NAMALWA (cell line): ENCODE measurements around the gene FBN2.
"Not testable (repeated sequence)": the region's sequence is repeated elsewhere in the genome, so short reads cannot be mapped to it uniquely, and the experiment has no call there.

Experiments used
- DNase-seq: peaks from one replicate; pipeline ENCODE4 v3.0.0-alpha.2; 2015; ENCODE audit warnings: low spot score

FBN2 gene

DNA sequence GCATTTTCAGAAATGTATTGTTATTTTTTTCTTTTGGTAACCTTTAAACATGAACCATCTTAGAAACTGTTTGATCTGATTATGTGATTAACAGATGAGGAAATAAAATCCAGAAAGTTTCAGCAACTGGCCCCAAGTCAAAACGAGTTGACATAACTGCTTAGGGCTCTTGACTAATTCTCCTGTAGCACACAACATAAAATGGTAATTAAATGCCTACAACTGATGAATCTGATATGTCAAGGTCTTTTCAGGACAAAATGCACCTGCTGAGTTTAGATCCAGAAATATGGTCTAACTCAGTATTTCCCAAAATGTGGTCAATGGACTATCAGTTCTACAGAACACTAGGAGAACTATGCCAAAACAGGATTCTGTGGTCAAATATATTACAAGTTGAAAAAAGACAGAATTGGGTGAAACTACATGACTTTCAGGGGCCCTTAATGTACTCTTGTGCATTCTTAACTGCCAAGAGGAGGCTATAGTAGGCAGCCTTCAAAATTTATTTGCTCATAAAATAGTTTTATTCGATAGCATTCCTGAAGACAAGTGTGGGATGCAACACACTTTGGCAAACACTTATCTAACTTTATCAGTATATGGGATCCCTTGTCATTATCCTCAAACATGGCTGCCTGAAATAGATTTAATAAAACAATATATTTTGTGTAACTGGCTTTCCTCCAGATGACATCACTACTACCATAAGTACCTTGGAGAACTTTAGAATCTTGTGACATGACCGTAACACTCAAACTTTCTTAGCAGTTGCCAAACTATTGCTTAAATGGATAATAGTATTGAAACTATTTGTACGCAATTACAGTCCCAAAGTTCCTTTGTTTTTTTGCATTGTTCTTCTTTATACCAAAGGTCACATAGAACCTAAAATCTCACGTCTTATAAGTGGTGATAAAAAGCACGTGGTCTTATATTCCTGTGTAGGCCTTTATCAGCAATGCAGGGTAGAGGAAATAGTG lies 59.4 kb downstream of the FBN2 start:
- no peak for DNase-seq

DNA sequence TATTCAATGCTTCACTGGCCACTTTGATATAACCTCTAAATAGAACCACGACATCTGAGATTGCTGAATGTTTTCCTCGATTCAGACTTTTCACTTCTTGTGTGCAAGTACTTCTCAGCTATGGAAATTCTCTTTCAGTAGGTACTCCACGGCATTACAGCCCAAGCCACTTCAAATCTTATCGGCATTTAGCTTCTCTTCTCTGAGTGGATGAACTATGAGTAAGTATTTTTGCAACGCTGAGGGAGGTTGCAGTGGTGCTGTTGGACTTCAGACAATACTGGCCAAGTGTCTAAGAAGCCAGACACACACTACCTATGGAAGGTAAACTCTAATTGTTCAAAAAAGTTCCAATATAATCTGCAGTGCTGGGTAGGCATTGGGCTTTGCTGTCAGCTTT lies 60.1 kb downstream of the FBN2 start:
- DNase-seq: no peak

DNA sequence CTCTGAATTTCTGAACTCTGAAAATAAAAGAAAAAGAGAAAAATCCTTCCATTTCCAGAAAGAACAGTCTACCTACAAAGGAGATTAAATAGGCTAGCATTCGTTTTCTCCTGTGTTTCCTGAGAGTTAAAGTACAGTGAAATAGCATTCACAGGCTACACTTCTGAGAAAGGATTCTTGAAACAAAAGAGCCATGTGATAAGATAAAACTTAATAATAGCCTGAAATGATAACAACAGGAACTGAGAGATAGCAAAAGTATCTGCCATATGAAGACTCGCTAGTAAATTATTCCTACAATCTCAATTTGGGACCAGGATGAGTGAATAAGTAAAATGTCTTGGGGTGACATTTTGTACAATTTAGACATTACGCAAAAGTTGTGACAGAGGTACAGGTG lies 62.4 kb downstream of the FBN2 start:
- DNase-seq: no peak

DNA sequence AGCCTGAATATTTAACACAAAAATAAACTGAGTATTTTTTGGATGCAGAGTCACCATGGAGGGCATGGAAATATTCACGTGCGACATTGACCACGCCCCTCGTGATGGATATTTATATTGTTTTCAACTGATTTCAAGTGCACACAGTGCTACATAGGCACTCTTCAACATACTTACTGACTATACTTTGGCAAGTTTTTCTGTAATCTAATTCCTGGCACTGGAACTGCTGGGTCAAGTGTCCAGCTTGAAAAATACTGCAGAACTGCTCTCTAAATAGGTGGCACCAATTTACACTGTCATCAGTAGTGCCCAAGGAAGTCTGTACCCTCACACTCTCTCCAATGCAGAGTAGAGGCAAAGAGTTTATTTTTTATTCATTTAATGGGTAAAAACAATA lies 65.1 kb downstream of the FBN2 start:
- no peak for DNase-seq

DNA sequence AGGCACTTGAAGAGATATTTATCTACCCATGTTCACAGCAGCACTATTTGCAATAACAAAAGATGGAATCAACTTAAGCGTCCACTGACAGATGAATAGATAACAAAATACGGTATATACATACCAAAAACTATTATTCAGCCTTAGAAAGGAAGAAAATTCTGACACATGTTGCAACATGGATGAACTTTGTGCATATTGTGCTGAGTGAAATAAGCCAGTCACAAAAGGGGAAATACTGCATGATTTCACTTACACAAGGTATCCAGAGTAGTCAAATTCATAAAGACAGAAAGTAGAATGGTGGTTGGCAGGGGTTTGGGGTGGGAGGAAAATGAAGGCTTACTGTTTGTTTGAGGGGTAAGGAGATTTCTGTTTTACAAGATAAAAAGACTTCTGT lies 66.0 kb downstream of the FBN2 start:
- DNase-seq: no peak

DNA sequence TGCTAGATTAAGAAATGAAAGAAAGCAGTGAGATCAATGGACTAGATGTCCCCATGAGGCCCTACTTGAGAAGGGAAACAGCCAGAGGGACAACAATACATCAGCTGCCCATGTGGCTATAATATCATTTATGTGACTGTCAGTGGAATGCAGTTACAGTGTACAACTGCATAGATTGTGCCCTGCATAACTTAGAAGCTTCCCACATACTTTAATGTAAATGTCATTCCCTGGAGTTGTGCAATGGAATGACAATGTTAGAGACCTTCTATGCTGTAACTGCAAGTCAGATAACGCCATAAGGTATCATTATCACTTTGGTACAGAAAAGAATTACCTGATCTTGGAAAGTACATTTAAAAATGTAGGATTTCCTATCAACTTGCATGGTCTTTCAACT lies 67.4 kb downstream of the FBN2 start:
- no peak for DNase-seq

DNA sequence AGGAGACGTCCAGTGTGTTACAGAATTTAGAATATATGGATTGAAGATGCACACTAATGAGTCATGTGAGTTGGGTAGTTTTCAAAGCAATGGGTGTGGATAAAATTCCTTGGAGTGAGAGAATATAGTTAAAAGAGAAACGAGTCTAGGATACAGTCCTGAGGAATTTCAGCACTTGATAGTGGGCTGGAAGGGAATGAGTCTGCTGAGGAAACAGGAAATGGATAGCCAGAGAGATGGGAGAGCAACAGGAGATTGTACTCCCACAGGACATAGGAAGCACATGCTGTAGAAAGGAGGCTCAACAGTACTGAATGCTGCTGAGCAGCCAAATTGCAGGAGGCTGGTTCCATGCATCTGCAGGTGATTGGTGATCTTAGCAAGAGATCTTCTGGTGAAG lies 68.1 kb downstream of the FBN2 start:
- DNase-seq: no peak

DNA sequence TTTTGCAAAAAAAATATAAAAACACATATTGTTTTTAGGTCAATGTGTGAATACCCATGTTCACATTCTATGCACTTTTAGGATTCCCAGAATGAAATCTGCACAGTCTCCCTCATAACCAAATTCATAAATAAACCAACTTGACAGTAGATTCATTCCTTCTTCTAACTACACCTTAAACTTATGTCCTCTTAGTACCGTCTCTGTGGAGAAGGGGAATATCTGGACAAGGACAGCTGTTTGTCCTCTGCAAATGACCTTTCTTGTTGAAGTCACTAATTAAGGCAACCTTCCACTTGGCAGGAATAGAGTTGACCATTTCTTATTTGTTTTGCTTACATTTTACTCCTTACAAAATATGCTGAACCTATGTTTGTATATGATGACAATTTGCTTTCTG lies 71.1 kb downstream of the FBN2 start:
- no peak for DNase-seq

DNA sequence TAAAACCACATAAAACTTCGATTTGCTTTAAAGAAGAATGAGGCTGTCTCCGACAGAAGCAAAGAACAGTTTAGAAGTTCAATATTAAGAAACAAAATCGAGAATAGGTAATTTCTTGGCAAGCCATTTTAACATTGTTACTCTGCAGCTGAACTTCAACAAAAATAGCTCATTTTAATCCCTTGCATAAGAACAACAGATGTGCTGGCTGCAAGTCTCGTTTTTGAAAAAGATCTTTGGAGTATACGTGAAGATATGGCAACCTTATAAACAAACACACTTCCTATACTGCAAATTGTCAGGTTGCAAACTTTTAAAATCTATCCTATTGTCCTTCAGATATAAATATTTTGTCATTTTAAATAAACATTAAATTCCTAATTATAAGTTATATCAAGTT lies 71.5 kb downstream of the FBN2 start:
- DNase-seq: no peak

DNA sequence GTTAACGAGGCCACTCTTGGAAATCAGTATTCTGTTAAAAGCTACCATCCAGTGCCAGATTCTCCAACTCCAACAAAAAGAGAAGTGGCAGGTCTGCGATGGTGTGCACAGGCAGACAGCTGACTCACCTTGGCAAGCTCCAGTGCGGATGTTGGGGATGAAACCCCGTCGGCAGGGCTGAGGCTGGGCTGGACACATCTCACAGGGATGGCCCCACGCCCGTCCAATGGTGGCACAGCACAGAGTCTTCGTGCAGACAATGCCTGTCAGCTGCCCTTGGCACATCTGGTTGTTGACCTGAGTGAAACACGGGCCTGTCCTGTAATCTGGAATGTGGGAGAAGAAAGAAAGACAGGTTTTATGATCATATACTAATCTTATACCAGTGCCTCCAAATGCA lies 73.4 kb downstream of the FBN2 start:
- DNase-seq: no peak

DNA sequence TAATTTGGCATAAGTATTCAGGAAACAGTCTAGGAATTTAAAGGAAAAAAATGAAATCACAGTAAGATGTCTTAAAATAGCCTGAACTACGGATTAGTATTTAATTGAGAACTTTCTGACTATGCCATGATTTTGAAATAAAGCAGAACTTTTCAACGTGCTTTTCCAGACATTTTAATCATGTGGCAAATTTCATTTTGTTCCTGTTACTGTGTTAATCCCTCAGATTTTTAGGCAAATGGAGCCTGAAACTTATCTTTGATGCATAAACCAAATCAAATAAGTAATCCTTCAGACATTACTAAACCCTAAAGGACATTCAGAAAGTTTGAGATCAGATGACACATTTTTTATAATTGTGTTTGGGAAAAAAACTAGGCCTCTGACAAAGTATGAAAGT lies 75.7 kb downstream of the FBN2 start:
- no peak for DNase-seq

DNA sequence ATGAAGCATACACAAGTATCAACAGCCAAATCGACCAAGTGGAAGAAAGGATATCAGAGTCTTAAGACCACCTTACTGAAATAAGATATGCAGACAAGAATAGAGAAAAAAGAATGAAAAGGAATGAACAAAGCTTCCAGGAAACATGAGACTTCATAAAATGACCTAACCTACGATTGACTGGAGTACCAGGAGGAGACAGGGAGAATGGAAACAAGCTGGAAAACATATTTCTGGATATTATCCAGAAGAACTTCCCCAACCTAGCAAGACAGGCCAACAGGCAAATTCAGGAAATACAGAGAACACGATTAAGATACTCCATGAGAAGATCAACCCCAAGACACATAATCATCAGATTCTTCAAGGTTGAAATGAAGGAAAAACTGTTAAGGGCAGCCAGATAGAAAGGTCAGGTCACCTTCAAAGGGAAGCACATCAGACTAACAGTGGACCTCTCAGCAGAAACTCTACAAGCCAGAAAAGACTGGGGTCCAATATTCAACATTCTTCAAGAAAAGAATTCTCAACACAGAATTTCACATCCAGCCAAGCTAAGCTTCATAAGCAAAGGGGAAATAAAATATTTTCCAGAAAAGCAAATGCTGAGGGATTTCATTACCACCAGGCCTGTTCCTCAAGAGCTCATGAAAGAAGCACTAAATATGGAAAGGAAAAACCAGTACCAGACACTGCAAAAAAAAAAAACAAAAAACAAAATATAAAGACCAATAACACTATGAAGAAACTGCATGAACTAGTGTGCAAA lies 80.7 kb downstream of the FBN2 start:
- not testable (repeated sequence) for DNase-seq

DNA sequence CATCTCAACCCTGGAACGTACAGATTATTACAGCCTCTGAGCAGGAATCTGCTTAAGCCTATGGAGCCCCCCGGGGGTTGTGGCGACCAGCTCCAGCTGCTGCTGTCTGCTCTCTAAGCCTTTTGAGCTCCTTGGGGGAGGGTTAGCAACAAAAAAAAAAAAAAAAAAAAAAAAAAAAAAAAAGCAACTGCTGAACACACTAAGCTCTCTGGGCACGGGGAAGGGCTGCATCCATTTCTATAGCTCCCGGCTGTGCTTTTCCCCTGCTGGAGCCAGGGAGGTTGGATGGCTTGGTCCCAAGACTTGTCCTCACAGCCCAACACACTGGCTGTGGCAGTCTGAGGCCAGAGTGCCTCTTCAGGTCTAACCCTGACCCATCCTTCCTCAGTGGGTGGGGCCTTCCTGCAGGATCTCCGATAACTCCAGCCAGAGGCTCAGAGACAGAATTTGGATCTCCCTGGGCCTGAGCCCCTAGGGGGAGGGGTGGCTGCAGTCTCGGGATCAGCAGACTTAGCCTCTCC lies 82.1 kb downstream of the FBN2 start:
- DNase-seq: no peak

DNA sequence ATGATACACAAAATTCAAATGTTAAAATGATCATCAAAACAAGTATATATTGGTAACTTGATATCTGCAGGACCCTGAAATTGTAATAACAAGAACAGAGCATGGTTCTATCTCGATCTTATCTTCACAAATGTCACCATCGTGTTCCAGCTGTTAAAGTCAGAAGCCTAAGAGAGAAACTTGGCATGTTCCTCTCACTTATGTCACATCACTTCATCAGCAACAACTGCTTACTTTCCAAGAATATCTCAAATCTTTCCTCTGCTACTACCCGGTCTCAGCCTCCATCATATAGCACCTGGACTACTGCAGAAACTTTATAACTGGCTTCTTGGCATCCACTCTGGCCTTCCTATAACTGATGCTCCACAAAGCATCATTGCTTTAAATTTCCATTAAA lies 84.9 kb downstream of the FBN2 start:
- DNase-seq: no peak

DNA sequence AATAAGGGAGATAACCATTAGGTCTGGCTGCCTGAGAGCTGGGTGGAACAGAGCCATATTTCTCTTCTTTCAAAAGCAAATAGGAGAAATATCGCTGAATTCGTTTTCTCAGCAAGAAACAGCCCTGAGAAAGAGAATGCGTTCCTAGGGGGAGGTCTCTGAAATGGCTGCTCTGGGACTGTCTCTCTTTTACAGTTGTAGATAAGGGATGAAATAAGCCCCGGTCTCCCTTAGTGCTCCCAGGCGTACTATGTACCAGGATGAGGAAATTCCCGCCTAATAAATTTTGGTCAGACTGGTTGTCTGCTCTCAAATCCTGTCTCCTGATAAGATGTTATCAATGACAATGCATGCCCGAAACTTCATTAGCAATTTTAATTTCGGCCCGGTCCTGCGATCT lies 90.8 kb downstream of the FBN2 start:
- not testable (repeated sequence) for DNase-seq

DNA sequence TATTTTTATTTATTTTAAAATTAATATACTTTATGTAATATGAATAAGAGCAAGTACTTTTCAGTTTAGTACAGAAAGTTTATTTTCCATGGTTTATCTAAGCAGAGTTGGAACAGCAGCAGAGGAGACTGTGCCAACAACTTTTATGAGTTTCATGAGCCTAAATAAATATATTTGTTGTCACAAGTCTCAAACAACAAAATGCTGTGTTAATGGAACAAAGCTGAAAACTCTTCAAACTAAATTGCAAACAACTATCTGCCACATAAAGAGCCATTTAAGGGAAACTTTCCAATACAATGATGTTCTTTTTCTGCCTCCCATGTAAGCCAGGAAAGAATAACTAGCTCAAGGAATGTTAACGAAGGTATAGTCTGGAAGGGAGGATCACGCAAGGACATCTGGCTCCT lies 96.1 kb downstream of the FBN2 start:
- DNase-seq: no peak

DNA sequence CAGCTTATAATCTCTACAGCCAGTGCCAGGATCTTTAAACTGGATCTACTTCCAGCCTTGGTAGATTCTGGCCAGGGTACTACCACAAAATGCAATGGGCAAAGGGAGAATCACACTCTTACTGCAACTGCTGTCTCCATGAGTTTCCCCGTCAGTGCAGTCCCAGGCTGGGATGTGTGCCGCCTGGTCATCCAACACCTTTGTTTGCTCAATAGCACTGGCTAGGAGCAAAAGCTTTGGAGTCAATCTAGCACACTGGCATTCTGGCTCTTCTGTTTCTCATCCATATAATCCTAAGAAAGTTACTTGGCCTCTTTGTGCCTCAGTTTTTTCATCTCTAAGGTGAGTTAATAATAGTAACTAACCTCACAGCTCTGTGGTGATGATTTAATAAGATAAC lies 96.9 kb downstream of the FBN2 start:
- no peak for DNase-seq

DNA sequence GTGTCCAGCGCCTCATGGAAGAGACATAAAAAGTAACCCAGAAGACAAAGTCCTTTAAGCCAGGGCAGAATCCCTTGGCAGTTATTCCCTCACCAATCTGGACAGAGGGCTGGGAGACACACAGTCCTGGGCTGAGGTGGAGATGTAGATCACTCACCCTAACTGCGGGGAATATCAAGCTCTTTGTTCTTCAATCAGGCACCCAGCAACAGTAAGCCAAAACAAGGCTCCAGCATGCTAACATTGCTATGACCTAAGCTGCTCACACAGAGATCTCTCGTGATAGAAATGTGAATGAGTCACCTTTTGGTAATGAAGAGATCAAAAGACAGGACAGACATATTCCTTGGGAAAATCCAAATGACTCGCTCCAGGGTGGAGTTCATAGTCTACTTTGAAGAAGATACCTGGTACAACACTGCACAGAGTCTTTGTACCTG lies 101.3 kb downstream of the FBN2 start:
- DNase-seq: no peak

DNA sequence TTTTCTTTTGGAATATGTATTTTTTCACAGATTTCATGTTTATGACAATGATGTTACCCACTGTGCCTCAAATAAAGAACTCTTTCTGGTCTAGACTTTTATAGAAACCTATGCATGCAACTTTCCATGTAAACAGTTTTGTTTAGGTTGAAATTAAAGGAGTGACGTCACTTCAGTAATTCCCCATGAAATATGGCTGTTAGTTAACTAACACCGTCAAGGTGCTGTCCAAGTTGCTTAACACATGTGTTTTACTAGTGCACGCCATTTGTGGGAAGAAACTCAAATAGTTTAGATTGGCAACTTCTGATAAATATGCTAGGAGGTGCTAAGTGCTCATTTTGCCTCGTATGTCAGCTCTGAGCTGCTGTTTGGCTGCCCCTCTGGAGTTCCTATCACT lies 102.2 kb downstream of the FBN2 start:
- DNase-seq: no peak

DNA sequence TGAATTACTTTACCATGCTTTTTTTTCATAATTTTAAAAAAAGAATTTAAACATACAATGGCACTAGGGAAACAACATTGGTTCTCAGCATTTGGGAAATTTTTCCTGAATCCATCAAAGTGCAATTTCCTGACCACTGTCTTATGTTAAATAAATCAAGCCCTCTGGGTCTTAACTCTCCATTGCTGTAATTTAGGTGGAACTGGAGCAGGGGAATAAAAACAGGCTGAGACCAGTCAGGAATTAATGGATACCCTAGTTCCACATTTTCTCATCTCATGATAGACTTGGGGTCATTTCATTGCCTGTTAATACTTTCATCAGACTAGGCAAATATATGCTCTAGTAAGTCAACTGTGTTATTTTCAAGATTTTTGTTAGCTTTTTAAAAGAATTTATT lies 103.1 kb downstream of the FBN2 start:
- DNase-seq: no peak

DNA sequence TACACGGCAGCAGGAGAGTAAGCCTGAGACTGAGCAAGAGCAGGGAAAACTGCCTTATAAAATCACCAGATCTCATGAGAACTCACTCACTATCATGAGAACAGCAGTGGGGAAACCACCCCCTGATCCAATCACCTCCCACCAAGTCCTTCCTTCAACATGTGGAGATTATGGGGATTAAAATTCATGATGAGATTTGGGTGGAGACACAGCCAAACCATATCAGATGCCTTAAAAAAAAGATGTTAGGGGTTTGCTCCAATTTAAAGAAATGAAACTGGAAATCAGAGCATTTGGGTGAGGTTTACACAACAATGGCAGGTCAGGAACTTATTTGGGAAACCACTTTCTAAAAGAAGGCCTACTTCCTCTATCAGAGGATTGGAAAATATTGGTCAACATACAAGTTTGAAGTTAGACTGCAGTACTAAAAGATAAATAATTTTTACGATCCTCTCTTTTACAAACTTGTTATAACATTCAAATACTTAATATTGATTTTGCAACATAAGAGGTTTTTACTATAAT lies 105.1 kb downstream of the FBN2 start:
- no peak for DNase-seq

DNA sequence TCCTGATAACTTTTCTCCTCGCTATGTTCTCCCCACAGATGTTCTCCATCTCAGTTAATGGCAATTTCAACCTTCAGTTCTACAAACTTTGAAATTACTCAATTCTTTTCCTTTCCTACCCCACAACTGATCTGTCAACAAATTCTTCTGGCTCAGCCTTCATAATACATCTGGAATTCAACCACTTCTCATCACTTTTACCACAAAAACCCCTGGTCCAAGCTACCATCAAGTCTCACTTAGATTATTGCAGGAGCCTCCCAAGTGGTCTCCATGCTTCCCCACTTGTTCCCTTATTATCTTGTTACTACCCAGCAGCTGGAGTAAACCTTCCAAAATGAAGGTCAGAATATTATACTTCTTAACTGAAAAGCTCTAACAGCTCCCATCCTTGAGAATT lies 110.1 kb downstream of the FBN2 start:
- no peak for DNase-seq

DNA sequence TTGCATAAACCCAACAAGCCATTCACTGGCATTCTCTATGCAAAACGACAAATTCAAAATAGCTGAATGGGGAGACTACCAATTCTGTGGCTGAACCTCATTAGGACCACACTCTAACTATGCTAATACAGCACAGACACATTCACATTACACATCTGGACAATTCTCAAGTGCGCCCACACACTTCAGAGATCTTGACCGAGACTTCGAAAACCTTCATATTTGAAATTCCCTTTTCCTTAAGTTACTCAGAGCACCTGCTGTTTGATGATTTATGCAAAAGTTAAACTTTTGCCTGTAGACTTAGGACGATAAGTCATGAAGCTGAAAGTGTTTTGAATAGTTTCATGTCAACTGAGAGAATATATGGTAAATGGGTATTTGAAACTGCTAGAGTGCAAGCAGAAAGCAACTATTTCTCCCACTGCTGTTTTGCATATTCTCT lies 111.9 kb downstream of the FBN2 start:
- no peak for DNase-seq
